Gastroesophageal sphincter (tissue), 4 donors: ENCODE data around the gene SYNDIG1. TPM values are rescaled to one million over a fixed set of nuclear protein-coding genes. Genes with fewer than 3 reads are reported as not detected.

ENCODE experiments used
- ATAC-seq: fragments of 150-250 bp; one replicate; pipeline ENCODE4 v1.9.1; 2016; ENCODE audit warnings: mild to moderate bottlenecking, moderate library complexity
- H3K27ac ChIP-seq, 4 donors: fragments of 200-600 bp; sonication (generic) in 3 of 4; 1 replicate in 3 of 4; 2 replicates in 1 of 4; pipeline ENCODE4 v1.5.1; 2016 to 2019
- H3K27me3 ChIP-seq: fragments of 200-600 bp; sonication (generic); one replicate; pipeline ENCODE4 v1.5.1; 2019
- H3K36me3 ChIP-seq, 2 donors: fragments of 200-600 bp; sonication (generic); one replicate each; pipeline ENCODE4 v1.5.1; 2019; ENCODE audit warnings: control low read depth in 1 of 2
- H3K4me1 ChIP-seq, 3 donors: fragments of 200-600 bp; sonication (generic); 1 replicate in 2 of 3; 2 replicates in 1 of 3; pipeline ENCODE4 v1.5.1; 2016 to 2019; ENCODE audit warnings: control low read depth in 2 of 3
- H3K4me3 ChIP-seq, 2 donors: fragments of 200-600 bp; sonication (generic); one replicate each; pipeline ENCODE4 v1.5.1; 2019; ENCODE audit warnings: mild to moderate bottlenecking in 1 of 2, moderate library complexity in 1 of 2
- H3K9me3 ChIP-seq, 3 donors: fragments of 200-600 bp; sonication (generic); one replicate each; pipeline ENCODE4 v1.5.1; 2017 to 2019; ENCODE audit warnings: control low read depth in 2 of 3
- EP300 ChIP-seq: sonication (generic); formaldehyde crosslinking; IDR thresholded peaks from one replicate; pipeline ENCODE4 v1.6.1; 2017; ENCODE audit warnings: antibody characterized with exemption, mild to moderate bottlenecking
- POLR2A ChIP-seq, 2 donors: fragments of 450-650 bp; IDR thresholded peaks; one replicate each; pipeline ENCODE4 v1.6.1; 2017; ENCODE audit warnings: antibody characterized with exemption in 2 of 2, mild to moderate bottlenecking in 2 of 2, moderate library complexity in 1 of 2
- POLR2AphosphoS5 ChIP-seq: sonication (generic); formaldehyde crosslinking; IDR thresholded peaks from one replicate; pipeline ENCODE4 v1.6.1; 2017; ENCODE audit warnings: antibody characterized with exemption
- WGBS, 2 donors: methylation state at CpG; one replicate each; pipeline ENCODE4 v1.1.5; 2018; ENCODE audit warnings: low coverage in 1 of 2; 5-methylcytosine and 5-hydroxymethylcytosine counted together
- total RNA-seq, 4 donors: library from RNA; depleted of rRNA; stranded (reverse); fragments of >200 nt; gene quantifications; one replicate each; pipeline ENCODE4 v1.1.0, GENCODE V29; 2016
- TF ChIP-seq, protein P1 (sequence below), 4 experiments: fragments of 200-600 bp in 2 of 4; fragments of 450-650 bp in 2 of 4; sonication (generic) in 1 of 4; IDR thresholded peaks; one replicate each; pipeline ENCODE4 v1.5.1; 2017 to 2019; ENCODE audit warnings: antibody characterized with exemption in 4 of 4, mild to moderate bottlenecking in 2 of 4, moderate library complexity in 2 of 4

Gene SYNDIG1
- total RNA-seq, 4 donors from 2014 or later, result 0.15 to 0.40 (median 0.16) TPM; not detected in 1

DNA sequence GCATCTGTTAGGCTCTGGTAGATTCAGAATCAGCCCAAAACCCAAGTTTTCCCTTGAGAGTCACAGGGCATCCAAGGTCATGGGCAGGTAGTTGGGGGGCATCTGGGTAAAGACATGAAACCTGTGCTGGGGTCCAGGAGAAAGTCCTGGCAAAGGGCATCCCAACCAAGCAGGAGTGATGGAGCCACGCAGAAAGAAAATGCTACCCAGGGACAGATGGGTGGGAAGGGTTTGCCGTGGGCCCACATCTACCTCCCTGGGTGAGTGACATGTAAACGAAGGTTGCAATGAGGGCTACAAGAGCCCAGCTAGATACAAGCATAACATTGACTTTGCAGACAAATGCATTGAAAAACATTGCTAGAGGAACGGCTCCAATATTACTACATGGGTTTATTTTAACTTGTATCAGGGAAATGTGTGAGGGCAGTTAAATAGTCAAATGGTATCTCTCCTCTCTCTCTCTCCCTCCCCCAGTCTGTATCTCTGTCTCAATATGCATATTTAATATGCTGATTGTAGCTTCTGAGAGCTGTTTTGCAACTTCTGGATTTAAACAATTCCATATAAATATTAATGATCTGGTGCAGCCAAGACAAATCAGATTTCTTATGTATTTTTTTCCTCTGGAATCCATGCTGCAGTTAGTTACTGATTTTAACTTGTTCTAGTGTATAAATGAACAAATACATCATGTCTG is 135.7 kb downstream of the SYNDIG1 start:
- TF ChIP-seq POLR2A (IDR thresholded peaks at IDR 0.05) (no peak), EP300 (no peak), POLR2AphosphoS5 (no peak)
- TF ChIP-seq, protein P1, sequence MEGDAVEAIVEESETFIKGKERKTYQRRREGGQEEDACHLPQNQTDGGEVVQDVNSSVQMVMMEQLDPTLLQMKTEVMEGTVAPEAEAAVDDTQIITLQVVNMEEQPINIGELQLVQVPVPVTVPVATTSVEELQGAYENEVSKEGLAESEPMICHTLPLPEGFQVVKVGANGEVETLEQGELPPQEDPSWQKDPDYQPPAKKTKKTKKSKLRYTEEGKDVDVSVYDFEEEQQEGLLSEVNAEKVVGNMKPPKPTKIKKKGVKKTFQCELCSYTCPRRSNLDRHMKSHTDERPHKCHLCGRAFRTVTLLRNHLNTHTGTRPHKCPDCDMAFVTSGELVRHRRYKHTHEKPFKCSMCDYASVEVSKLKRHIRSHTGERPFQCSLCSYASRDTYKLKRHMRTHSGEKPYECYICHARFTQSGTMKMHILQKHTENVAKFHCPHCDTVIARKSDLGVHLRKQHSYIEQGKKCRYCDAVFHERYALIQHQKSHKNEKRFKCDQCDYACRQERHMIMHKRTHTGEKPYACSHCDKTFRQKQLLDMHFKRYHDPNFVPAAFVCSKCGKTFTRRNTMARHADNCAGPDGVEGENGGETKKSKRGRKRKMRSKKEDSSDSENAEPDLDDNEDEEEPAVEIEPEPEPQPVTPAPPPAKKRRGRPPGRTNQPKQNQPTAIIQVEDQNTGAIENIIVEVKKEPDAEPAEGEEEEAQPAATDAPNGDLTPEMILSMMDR (IDR thresholded peaks at IDR 0.05), result no peak
- H3K27ac ChIP-seq, result no peak overlapping the region
- H3K4me1 ChIP-seq, result no peaks in the 10 kb centered on the region
- no peaks in the 10 kb centered on the region for H3K36me3 ChIP-seq
- peaks cover 0 to 24% (median 4%) of the 10 kb centered on the region in 3 donors for H3K9me3 ChIP-seq
- H3K4me3 ChIP-seq, result no peak overlapping the region
- peaks cover 16% of the 10 kb centered on the region for H3K27me3 ChIP-seq
- no peak for ATAC-seq
- WGBS, 2 donors, result 75 to 76% methylated on average over 1 to 4 of the region's 4 CpGs

DNA sequence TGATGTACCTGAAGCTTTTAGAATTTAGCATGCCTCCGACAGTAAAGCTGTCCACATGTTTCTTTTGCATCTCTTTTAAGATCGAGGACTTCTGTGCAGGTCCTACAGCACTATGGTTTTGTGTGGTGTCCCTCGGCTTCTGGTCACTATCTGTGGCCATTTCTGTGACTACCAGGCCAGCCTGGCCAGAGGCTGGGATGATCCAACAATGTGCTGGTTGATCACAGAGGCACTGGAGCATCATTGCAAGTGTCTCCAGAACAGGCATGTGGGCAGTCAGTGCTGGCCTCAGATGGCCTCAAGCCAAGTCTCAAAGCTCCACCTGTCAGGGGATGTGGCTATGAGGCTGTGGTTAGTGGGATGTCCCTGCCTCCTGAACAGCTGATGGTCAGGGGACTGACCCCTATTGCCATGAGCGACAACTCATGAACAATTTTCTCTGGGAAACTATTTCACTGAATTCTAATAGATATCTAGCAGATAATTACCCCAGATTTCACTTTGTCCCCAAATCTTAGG is 136.6 kb downstream of the SYNDIG1 start:
- peaks cover 0 to 15% (median under 1%) of the 10 kb centered on the region in 3 donors for H3K9me3 ChIP-seq
- H3K36me3 ChIP-seq, result no peaks in the 10 kb centered on the region
- no peak overlapping the region for H3K4me3 ChIP-seq
- H3K27me3 ChIP-seq, result peaks cover 16% of the 10 kb centered on the region
- H3K27ac ChIP-seq, result no peak overlapping the region
- no peak for ATAC-seq
- 68 to 90% methylated on average over 2 to 3 of the region's 4 CpGs for WGBS, 2 donors
- TF ChIP-seq POLR2AphosphoS5 (no peak), EP300 (no peak), POLR2A (IDR thresholded peaks at IDR 0.05) (no peak)
- TF ChIP-seq, protein P1 (IDR thresholded peaks at IDR 0.05), result no peak
- no peaks in the 10 kb centered on the region for H3K4me1 ChIP-seq

DNA sequence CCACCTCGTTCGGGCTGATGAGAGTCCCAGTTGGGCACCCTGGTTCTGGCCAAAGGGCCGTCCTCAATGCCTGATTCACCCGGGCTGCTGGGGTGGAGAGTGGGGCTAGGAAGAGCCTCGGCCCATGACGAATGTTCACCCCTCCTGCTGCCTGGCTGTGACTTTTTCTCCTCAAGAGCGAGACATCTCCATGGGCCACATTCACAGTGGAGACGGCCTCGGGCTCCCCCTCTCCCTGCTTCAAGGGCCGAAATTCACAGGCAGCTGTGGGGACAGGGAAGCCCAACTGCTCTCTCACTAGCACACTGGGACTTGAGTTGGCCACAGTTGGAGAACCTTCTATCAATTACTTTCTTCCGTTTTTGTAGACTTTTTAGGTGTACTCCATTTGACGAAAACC is 138.0 kb downstream of the SYNDIG1 start:
- ATAC-seq, result no peak
- Histone ChIP-seq H3K4me1 (no peaks in the 10 kb centered on the region), H3K9me3 (peaks cover 0 to 2% (median 0%) of the 10 kb centered on the region in 3 donors), H3K4me3 (no peak overlapping the region), H3K36me3 (no peaks in the 10 kb centered on the region), H3K27me3 (peaks cover 16% of the 10 kb centered on the region), H3K27ac (no peak overlapping the region)
- WGBS, 2 donors, result 33 to 81% methylated on average over 1 to 9 of the region's 12 CpGs
- TF ChIP-seq EP300 (no peak), POLR2A (IDR thresholded peaks at IDR 0.05) (no peak), POLR2AphosphoS5 (no peak)
- TF ChIP-seq, protein P1 (IDR thresholded peaks at IDR 0.05), result no peak

DNA sequence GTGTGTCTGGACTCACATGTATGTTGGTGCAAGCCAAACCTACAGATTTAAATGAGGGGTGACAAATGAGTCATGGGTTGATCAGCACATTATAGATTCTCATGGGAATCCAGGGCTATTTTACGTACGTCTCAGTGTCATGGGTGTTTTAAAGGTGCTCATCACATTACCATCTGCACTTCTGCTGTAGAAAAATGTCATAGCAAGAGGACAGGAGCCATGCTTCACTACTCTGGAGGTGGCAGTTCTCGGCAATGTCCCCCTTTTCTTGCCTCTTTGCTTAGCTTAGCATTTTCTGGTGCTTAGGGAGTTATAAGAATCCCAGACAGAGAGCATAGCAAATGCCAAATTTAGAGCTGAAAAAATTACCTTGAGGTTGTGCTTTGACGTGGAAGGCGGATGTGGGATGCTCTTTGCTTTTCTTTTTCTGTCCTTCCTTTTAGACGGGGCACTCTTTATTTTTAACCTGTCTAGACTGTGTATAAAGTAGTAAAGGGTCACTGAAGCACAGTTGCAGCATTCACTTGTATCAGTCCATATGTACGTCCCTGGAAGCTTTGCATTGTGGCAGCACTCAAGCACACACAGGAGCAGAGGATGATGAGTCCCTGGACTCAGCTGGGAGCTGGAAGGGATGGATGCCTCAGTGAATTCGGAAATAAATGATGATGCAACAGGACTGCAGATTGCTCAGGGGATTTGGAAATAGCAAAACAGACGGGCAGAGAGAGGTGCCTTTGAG is 139.7 kb downstream of the SYNDIG1 start:
- TF ChIP-seq, protein P1 (IDR thresholded peaks at IDR 0.05), result no peak
- TF ChIP-seq POLR2A (IDR thresholded peaks at IDR 0.05) (no peak), POLR2AphosphoS5 (no peak), EP300 (no peak)
- peaks cover 11% of the 10 kb centered on the region for H3K27me3 ChIP-seq
- H3K27ac ChIP-seq, result no peak overlapping the region
- no peak for ATAC-seq
- no peak overlapping the region for H3K4me3 ChIP-seq
- no peaks in the 10 kb centered on the region for H3K36me3 ChIP-seq
- WGBS, 2 donors, result 50 to 78% methylated on average over 6 to 9 of the region's 9 CpGs
- H3K4me1 ChIP-seq, result no peaks in the 10 kb centered on the region
- no peaks in the 10 kb centered on the region for H3K9me3 ChIP-seq
